Gastrocnemius medialis (tissue), 4 donors: ENCODE measurements around the gene ACR.

Source experiments
- CTCF ChIP-seq, 5 experiments: fragments of 450-650 bp in 3 of 5; fragments of 200-600 bp in 2 of 5; sonication (generic) in 2 of 5; IDR thresholded peaks in 4 of 5; conservative IDR thresholded peaks in 1 of 5; 1 replicate in 4 of 5; 2 replicates in 1 of 5; pipeline ENCODE4 v1.5.1; 2016 to 2019; ENCODE audit warnings: antibody characterized with exemption in 5 of 5, mild to moderate bottlenecking in 3 of 5, moderate library complexity in 3 of 5
- POLR2A ChIP-seq, 2 donors: fragments of 450-650 bp; IDR thresholded peaks; one replicate each; pipeline ENCODE4 v1.6.1; 2017; ENCODE audit warnings: antibody characterized with exemption in 2 of 2, mild to moderate bottlenecking in 2 of 2, moderate library complexity in 2 of 2

GRCh38 chr22:50705219-50705691 lies 32.7 kb upstream of the ACR start:
- TF ChIP-seq CTCF (IDR thresholded peaks at IDR 0.05 in 4 of 5, conservative IDR thresholded peaks at IDR 0.05 in 1 of 5) (no peak), POLR2A (IDR thresholded peaks at IDR 0.05) (no peak)
